Transverse colon (tissue), 4 donors: ENCODE results near the gene FAM170B. TPM values are rescaled to one million over a fixed set of nuclear protein-coding genes. Genes with fewer than 3 reads are reported as not detected.

ENCODE experiments used
- DNase-seq: peaks from one replicate; pipeline ENCODE4 v3.0.0-alpha.2; 2019
- H3K27ac ChIP-seq, 4 donors: fragments of 200-600 bp; sonication (generic); 2 replicates each; pipeline ENCODE4 v1.5.1; 2016 to 2018; ENCODE audit warnings: inconsistent platforms in 4 of 4
- H3K27me3 ChIP-seq: fragments of 200-600 bp; sonication (generic); 2 replicates; pipeline ENCODE4 v1.5.1; 2017; ENCODE audit warnings: inconsistent platforms
- H3K36me3 ChIP-seq, 4 donors: fragments of 200-600 bp; sonication (generic); 2 replicates each; pipeline ENCODE4 v1.5.1; 2017 to 2019; ENCODE audit warnings: inconsistent platforms in 4 of 4
- H3K4me1 ChIP-seq, 4 donors: fragments of 200-600 bp; sonication (generic); 2 replicates each; pipeline ENCODE4 v1.5.1; 2017 to 2020; ENCODE audit warnings: inconsistent platforms in 4 of 4
- H3K4me3 ChIP-seq, 4 donors: fragments of 200-600 bp; sonication (generic); 1 replicate in 1 of 4; 2 replicates in 3 of 4; pipeline versions ENCODE4 v1.5.1 to v1.6.1; 2017 to 2019; ENCODE audit warnings: inconsistent platforms in 4 of 4
- H3K9me3 ChIP-seq, 2 donors: fragments of 200-600 bp; sonication (generic); 2 replicates each; pipeline ENCODE4 v1.5.1; 2017 to 2019; ENCODE audit warnings: inconsistent platforms in 2 of 2
- CTCF ChIP-seq, 5 experiments: fragments of 200-600 bp in 3 of 5; fragments of 450-650 bp in 2 of 5; sonication (generic) in 3 of 5; IDR thresholded peaks; 1 replicate in 2 of 5; 2 replicates in 3 of 5; pipeline ENCODE4 v1.5.1; 2016 to 2017; ENCODE audit warnings: antibody characterized with exemption in 5 of 5, inconsistent platforms in 3 of 5, mild to moderate bottlenecking in 2 of 5, moderate library complexity in 1 of 5
- EP300 ChIP-seq: sonication (generic); formaldehyde crosslinking; IDR thresholded peaks from one replicate; pipeline ENCODE4 v1.6.1; 2017; ENCODE audit warnings: antibody characterized with exemption, low read depth
- POLR2A ChIP-seq: fragments of 450-650 bp; IDR thresholded peaks from one replicate; pipeline ENCODE4 v1.6.1; 2016; ENCODE audit warnings: antibody characterized with exemption, mild to moderate bottlenecking, moderate library complexity
- POLR2AphosphoS5 ChIP-seq, 3 donors: sonication (generic); formaldehyde crosslinking; IDR thresholded peaks; one replicate each; pipeline ENCODE4 v1.6.1; 2016; ENCODE audit warnings: antibody characterized with exemption in 3 of 3
- WGBS, 2 donors: methylation state at CpG; one replicate each; pipeline ENCODE4 v1.1.5; 2018; ENCODE audit warnings: low coverage in 1 of 2; 5-methylcytosine and 5-hydroxymethylcytosine counted together
- in situ Hi-C, 4 donors: fragments of 200-750 bp; cut with MboI; loops; one replicate each; pipeline versions ENCODE4 v1.15.0 to v1.15.1; 2017; ENCODE audit warnings: low sequenced_read_pairs in 3 of 4, low pct_ligation_motif_present in 1 of 4, low pct_unique_long_range_greater_than_20kb in 1 of 4
- intact Hi-C: fragments of 100-400 bp; cut with DNase I; formaldehyde crosslinking; loops from one replicate; pipeline ENCODE4 v1.15.1; 2023; ENCODE audit warnings: low total_unique reads
- total RNA-seq, 4 donors: library from RNA; depleted of rRNA; stranded (reverse); fragments of >200 nt; gene quantifications; one replicate each; pipeline ENCODE4 v1.1.0, GENCODE V29; 2016

The FAM170B gene
- not detected for total RNA-seq

DNA sequence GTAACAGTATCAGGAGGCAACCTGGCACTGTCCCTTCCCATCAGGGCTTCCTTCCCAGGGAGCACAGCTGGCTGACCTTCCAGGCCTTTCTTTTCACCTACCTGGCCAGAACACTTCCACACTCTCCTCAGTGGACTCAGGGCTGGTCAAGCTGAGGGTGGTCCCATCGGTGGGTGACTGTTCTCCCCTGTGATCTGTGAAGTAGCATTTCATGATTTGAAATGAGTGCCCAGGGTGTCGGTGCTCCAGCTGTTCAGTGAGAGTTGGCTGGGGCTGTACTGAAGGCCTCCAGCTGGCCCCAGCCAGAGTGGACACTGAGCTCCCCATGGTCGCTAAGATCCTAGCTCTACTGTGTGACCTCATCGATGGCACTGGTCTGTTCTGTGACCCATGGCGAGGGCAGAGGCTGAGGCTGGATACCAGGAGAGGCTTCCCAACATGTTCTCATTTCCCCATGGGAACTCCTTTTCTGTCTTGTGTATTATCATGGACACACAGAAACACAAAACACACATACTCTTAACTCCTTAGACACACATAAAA, at the start of gene FAM170B:
TSS of gene FAM170B (minus strand) at position 316 of the 543 bp plus-strand sequence. CDS start at position 213, 103 bp downstream.
- in situ Hi-C loops: no loop called here
- intact Hi-C loops: no loop called here
- no peaks in the 10 kb centered on the region for H3K36me3 ChIP-seq
- H3K4me3 ChIP-seq: no peak within 1 kb of the TSS
- peaks cover 0 to 4% (median 0%) of the 10 kb centered on the region in 4 donors for H3K4me1 ChIP-seq
- 65% methylated on average over 5 of the region's 5 CpGs; no CpG with 5 or more reads in 1 of the 2 donors for WGBS, 2 donors
- no peak for DNase-seq
- H3K27me3 ChIP-seq: no peaks in the 10 kb centered on the region
- TF ChIP-seq POLR2A: no peak
- no peak for TF ChIP-seq EP300
- no peak for TF ChIP-seq CTCF (IDR thresholded peaks at IDR 0.05)
- no peak for TF ChIP-seq POLR2AphosphoS5 (IDR thresholded peaks at IDR 0.05)
- peak within 1 kb of the TSS in 1 of 4 donors; percentile 12 for H3K27ac ChIP-seq
- H3K9me3 ChIP-seq: no peaks in the 10 kb centered on the region

DNA sequence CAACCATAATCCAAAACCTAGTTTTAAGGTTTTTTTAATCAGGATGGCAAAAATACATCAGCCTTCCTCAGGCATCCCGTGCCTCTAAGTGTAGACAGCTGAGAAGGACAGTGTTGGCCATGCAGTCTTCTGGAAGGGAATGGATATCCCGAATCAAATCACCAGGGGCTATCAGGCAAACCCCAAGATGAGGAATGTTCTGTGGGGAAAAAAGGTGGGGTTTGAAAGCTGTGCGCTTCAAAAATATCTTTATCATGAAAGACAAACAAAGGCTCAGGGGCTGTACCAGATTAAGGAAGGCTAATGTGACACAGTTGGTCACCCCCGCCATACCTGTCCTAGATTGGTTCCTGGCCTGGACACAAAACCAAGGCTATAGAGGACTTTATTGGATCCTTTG, 49.0 kb upstream of the FAM170B start:
- DNase-seq: no peak
- 80 to 86% methylated on average over 2 to 4 of the region's 4 CpGs for WGBS, 2 donors
- H3K36me3 ChIP-seq: no peaks in the 10 kb centered on the region
- TF ChIP-seq EP300: no peak
- TF ChIP-seq POLR2AphosphoS5 (IDR thresholded peaks at IDR 0.05): no peak
- no peak for TF ChIP-seq CTCF (IDR thresholded peaks at IDR 0.05)
- no peak for TF ChIP-seq POLR2A
- H3K27me3 ChIP-seq: no peaks in the 10 kb centered on the region
- no peak overlapping the region for H3K4me3 ChIP-seq
- peaks cover 0 to 18% (median 0%) of the 10 kb centered on the region in 4 donors for H3K4me1 ChIP-seq
- in situ Hi-C loops: no loop called here
- no peaks in the 10 kb centered on the region for H3K9me3 ChIP-seq
- intact Hi-C loops: no loop called here
- no peak overlapping the region for H3K27ac ChIP-seq

DNA sequence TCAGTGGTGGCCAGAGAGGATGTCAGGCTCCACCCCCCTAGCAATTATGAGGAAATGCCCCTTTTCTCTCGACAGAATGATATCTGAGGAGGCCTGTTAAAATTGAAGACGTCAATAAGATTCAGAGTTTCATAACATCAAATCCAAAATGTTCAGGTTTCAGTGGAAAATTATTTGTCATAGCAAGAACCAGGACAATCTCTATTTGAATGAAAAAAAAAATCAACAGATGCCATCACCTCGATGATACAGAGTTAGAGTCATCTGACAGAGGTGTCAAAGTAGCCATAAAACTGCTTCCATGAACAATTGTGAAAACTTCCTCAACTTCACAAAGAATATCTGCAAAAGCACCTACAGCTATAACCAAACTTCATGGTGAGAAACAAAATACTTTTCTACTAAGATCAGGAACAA, 46.6 kb upstream of the FAM170B start:
- Histone ChIP-seq H3K4me3 (no peak overlapping the region), H3K9me3 (no peaks in the 10 kb centered on the region), H3K27me3 (no peaks in the 10 kb centered on the region), H3K36me3 (no peaks in the 10 kb centered on the region), H3K27ac (no peak overlapping the region), H3K4me1 (peaks cover 0 to 22% (median 0%) of the 10 kb centered on the region in 4 donors)
- intact Hi-C loops (no loop called here), in situ Hi-C loops (no loop called here)
- no peak for DNase-seq
- TF ChIP-seq EP300 (no peak), POLR2A (no peak), CTCF (IDR thresholded peaks at IDR 0.05) (no peak), POLR2AphosphoS5 (IDR thresholded peaks at IDR 0.05) (no peak)
- 7 to 43% methylated on average over 1 to 3 of the region's 3 CpGs for WGBS, 2 donors

DNA sequence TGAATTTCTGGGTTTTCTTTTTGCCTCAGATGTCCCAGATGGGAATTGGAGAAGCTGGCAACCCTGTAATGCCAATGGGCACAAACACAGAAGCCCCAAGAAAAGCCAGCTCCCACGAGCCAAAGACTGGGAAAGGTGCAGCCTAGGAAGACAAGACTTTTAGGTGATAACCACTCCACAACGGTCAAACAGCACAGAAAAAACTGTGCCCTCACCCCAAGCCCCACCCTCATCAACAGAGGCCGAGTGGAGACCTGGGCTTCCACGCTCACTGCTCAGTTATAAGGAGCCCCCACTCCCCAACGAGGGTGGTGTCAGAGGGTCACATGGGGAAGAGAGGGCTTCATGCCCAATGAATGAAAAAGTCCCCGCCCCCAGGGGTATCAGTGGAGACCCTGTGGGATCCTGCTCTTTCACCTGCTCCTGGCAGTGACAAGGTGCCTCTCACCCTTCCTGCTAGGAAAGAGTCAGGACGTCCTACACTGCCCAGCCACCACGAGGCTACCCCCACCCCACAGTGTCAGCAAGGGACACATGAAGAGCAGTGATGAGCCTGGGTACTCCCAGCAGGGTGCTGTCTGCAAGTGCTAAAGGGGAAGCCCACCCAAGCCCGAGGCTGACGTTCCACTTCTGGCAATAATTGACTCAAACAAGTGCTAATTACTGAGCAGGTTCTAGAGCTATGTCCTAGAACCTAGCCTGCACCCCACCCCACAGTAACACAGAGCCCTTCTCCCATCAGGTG, 46.0 kb upstream of the FAM170B start:
- no peak overlapping the region for H3K27ac ChIP-seq
- no peaks in the 10 kb centered on the region for H3K36me3 ChIP-seq
- in situ Hi-C loops (no loop called here), intact Hi-C loops (no loop called here)
- peaks cover 0 to 19% (median 0%) of the 10 kb centered on the region in 4 donors for H3K4me1 ChIP-seq
- DNase-seq: no peak
- no peak overlapping the region for H3K4me3 ChIP-seq
- H3K9me3 ChIP-seq: no peaks in the 10 kb centered on the region
- H3K27me3 ChIP-seq: no peaks in the 10 kb centered on the region
- no peak for TF ChIP-seq CTCF (IDR thresholded peaks at IDR 0.05)
- WGBS, 2 donors: 59% methylated on average over 10 of the region's 10 CpGs; no CpG with 5 or more reads in 1 of the 2 donors
